Forelimb muscle (tissue), 1 donor: ENCODE data around the gene ZNF141. TPM values are rescaled to one million over a fixed set of nuclear protein-coding genes. Genes with fewer than 3 reads are reported as not detected.
"Not testable (repeated sequence)": the region's sequence is repeated elsewhere in the genome, so short reads cannot be mapped to it uniquely, and the experiment has no call there.

Source experiments
- DNase-seq: peaks from one replicate; pipeline ENCODE4 v3.0.0-alpha.2; 2013; ENCODE audit warnings: low read depth
- polyA plus RNA-seq: library from polyadenylated mRNA; unstranded; fragments of 120-200 nt; gene quantifications from one replicate; pipeline ENCODE4 v1.2.1, GENCODE V29; 2013; ENCODE audit not compliant: insufficient read length

ZNF141 gene
- 18.8 TPM for polyA plus RNA-seq

DNA sequence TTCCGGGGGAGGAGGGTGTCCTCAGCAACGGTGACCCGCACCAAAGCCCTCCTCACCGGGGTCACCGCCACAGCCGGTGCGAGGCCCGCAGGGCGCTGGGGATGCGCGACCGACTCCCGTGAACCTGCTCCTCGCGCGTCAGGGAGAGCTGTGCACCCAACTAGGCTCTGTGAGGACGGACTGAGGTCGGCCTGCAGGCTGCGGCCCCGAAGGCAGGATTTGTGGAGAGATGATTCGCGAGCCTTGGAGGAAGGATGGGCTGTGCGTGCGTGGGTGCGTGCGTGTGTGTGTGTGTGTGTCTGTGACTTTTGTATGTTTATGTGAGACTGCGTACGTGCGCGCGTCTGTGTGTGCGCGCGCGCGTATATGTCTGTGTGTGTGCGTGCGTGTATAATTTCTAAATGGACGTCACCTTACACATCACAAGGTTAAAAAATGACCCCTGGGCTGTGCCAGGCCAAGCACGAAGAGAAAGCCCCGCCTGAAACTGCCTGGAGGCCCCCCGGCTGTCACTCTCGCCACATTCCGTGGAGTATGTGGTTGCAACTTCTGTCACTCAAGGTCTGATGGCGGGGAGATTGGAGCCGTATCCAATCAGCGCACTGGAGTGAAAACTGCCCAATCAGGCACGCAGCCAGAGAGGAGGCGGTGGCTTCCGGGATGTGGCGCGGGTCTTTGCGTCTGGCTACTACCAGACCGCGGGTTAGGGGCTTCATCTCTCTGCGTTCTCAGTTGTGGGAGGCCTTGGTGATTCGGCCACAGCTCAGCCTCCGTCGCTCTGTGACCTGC is at the start of gene ZNF141:
Gene ZNF141, plus strand, starts transcription at position 672 of the 789 bp plus-strand sequence. CDS start 170 bp downstream, outside the sequence.
- DNase-seq = peak; percentile 97

DNA sequence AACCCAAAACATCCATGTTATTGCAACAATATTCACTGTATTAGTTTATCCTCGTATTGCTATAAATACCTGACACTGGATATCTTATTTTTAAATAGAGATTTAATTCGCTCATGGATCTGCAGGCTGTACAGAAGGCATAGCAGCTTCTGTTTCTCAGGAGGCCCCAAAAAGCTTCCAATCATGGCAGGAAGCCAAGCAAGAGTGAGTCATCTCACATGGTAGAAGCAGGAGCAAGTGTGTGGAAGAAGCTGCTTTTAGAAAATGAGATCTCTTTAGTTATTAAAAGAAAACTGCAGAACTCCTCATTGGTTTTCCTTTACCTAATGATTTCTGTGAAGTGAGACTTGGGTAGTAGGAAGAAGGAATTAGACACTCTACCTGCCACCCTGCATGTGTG is 48.7 kb upstream of the ZNF141 start:
- no peak for DNase-seq

- no peak for DNase-seq
Measured at GRCh38 chr4:294732-295131, 42.9 kb upstream of the ZNF141 start.

DNA sequence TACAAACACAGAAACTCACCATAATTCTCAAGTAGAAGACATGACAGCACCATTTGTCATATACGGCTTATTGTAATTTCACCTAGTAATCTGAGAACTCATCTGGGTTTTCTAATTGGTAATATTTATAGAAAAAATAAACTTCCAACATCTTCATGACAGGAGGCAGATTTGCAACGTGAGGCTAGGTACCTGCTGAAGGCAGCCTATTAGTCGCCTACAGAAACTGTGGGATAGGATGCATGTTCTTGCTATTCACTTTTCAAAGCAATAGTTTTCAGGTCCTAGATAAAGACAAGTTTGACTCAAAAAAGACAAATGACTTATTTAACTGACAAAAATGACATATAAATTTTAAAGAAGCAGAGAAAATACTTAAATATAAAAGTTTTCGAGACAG is 35.2 kb upstream of the ZNF141 start:
- DNase-seq = no peak

DNA sequence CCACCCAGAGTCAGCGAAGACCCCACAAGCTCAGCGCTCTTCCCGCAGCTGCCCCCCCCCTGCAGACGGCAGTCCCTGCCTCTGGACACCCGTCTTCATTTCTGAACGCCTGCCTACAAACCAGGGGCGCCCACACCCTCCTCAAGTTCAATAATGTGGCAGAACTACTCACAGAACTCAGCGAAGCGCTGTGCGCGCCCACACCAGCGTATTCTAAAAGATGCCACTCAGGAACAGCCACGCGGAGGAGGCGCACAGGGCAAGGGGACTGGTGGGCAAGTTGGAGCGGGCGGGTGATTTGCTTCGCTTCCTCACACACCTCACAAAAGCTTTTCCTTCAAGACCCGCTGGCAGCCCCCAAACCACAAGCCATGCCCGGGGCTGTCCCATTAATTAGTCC is 33.1 kb upstream of the ZNF141 start:
- not testable (repeated sequence) for DNase-seq

- DNase-seq = peak; percentile 62
Measured at GRCh38 chr4:304969-305680, 32.5 kb upstream of the ZNF141 start, which contains the start of gene ZNF732. TSS of gene ZNF732 (minus strand) at chr4:305474. CDS start at chr4:305310, 164 bp downstream.

GRCh38 chr4:306551-306961 is 31.1 kb upstream of the ZNF141 start:
- no peak for DNase-seq

DNA sequence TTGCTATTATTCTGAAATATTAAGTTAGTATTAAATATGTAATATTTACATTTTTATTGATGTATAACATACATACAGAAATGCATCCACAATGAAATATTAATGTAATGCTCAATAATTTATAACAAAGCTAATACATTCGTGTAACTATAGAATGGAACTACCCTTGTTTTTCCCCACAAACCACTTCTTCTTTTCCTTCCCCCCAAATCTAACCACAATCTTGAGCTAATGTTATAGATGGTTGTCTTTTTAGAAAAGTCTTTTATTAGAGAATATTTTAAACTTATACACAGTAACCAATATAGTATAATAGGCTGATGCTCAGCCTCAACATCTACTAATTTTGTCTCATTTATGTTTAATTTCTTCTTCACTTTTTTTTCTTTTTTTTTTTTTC is 27.8 kb upstream of the ZNF141 start:
- no peak for DNase-seq

GRCh38 chr4:314296-314903 is 23.2 kb upstream of the ZNF141 start:
- DNase-seq = no peak

- DNase-seq = no peak
Measured at GRCh38 chr4:328729-329128, 8.9 kb upstream of the ZNF141 start.

- no peak for DNase-seq
Measured at GRCh38 chr4:335515-335914, 2.1 kb upstream of the ZNF141 start.

DNA sequence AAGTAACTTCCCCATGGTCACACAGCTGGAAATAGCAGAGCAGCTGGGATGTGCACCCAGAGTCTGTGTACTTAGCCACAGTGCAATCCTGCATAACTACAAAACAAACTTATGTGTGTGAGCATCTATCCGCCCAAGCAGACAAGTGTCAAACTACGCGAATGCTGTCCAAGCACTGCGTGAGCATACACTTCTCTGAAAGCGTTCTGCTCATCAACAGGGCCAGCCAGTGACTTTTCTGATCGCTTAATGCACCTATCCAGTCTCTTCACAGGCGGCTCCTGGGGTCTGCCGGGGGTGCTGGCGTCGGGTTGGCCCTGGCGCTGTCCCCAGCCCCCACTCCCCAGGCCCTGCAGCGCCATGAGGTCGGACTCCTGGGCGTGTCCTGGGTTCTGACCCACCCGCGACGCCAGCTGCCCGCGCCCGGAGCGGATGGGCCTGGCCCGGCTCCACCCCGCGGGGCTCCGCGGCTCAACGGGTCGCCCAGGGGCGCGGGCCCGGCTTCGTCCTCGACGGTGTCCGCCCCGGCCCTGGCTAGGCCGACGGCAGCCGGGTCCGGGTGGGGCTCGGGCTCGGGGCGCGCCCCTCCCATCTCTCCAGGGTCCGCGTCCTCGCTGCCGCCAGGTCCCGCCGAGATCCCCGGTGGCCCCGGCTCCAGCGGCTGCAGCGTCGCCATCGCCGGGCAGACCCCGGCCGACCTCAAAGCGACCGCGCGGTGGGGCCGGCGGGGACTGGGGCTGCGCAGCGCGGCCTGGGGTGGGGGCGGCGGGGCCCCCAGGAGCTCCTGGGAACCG is 1.3 kb upstream of the ZNF141 start:
- DNase-seq = no peak

- no peak for DNase-seq
Measured at GRCh38 chr4:336893-337142, 796 bp upstream of the ZNF141 start.

DNA sequence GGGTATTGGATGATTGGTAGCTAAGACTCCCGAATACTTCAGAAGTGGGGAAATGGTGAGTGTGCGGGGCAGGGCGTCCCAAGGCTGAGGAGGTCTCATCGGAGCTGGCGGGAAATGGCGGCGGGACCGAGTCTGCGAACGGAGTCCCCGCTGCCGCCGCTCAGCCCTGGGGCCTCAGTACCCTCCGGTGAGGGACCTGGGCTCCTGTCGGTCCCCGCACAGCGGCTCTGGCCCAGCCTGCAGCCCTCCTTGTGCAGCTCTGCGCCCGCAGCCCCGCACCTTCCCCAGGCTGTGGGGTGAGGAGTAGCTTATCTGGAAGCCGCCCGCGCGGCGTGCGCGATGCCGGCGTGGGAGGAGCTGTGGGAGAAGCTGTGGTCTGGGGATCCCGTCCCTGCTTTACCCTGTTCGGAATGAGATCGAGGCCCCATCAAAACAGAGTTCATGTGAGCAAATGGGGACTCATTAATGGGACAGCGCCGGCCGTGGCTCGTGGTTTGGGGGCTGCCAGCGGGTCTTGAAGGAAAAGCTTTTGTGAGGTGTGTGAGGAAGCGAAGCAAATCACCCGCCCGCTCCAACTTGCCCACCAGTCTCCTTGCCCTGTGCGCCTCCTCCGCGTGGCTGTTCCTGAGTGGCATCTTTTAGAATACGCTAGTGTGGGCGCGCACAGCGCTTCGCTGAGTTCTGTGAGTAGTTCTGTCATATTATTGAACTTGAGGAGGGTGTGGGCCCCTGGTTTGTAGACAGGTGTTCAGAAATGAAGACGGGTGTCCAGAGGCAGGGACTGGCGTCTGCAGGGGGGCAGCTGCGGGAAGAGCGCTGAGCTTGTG is 531 bp downstream of the ZNF141 start:
- DNase-seq = no peak

DNA sequence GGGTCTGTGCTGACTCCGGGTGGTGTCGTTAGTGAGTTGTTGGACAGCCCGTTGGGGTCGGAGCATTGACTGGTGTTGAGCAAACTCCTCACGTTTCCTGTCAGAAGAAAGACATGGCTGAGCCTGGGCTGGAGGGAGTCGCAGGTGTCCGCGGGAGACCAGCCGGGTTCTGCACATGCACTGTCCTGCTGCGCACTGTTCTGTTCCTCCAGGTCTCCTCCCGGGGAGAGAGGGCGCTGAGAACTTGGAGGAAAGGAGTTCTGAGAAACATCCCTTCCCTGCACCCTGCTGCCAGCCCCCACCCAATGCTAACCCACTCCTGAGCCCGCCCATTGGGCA is 1.1 kb downstream of the ZNF141 start:
- DNase-seq = no peak

- DNase-seq = no peak
Measured at GRCh38 chr4:340011-340410, 2.4 kb downstream of the ZNF141 start.

DNA sequence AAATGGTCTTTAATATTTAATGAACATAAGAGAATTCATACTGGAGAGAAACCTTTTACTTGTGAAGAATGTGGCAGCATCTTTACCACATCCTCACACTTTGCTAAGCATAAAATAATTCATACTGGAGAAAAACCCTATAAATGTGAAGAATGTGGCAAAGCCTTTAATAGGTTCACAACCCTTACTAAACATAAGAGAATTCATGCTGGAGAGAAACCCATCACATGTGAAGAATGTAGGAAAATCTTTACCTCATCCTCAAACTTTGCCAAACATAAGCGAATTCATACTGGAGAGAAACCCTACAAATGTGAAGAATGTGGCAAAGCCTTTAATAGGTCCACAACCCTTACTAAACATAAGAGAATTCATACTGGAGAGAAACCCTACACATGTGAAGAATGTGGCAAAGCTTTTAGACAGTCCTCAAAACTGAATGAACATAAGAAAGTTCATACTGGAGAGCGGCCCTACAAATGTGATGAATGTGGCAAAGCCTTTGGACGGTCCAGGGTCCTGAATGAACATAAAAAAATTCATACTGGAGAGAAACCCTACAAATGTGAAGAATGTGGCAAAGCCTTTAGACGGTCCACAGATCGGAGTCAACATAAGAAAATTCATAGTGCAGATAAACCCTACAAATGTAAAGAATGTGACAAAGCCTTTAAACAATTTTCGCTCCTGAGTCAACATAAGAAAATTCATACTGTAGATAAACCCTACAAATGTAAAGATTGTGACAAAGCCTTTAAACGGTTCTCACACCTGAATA is 35.6 kb downstream of the ZNF141 start:
- DNase-seq = no peak

DNA sequence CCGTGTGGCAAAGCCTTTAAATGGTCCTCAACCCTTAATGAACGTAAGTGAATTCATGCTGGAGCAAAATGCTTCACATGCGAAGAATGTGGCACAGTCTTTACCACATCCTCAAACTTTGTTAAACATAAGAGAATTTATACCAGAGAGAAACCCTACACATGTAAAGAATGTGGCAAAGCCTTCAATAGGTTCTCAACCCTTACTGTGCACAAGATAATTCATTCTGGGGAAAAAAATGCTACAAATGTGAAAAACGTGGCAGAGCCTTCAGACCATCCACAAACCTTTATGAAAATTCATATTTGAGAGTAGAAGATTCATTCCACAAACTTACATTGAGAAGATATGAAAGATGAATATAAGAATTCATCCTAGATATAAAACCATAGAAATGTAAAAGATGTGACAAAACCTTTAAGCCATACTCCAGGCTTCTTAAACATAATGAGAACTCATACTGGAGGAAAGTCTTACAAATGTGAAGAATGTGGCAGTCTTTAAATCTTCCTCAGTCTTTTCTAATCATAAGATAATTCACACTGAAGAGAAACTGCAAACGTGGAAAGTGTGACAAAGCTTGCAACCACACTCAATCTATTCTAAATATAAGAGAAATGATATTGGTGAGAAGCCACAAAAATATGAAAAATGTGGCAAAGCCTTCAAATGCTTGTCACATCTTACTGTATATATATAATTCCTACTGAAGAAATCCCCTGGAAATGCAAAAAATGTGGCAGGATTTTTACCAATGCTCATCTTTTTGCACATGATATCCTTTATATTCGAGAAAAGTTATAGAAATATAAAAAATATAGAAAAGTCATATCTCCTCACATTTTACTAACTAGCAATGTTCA is 36.9 kb downstream of the ZNF141 start:
- DNase-seq = no peak

DNA sequence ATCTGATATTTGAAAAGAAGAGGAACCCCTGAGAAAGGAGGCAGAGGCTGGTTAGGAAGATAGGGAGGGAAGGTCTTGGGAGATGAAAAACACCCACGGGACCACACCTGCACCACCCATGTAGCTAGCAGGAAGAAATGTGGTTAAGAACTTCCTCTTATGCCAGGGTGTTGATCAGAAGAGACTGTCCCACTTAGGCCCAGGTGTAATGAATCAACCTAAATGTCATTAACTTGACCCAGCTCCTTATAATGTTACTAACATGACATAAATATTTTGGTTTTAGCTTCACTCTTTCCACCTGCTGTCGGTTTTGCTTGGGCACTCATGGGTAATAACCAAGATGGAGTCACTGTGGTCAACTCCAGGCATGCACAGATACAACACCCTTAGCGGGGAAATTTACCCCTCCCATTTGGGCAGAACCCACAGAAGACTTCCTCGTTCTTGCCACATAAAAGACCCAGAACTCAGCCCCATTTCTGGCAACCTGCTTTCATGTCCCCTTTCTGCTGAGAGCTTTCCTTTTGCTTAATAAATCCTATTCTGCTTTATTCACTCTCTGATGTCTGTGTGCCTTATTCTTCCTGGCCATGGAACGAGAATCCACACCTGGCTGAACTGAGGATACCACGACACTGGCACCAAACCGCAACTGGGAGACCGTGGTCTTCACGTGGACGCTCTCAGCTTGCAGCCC is 46.8 kb downstream of the ZNF141 start:
- DNase-seq = no peak
